GM18511 (cell line): ENCODE results near the gene BCKDK.
"Not testable (repeated sequence)": the region's sequence is repeated elsewhere in the genome, so short reads cannot be mapped to it uniquely, and the experiment has no call there.

Source experiments
- ATAC-seq: cut with Tn5 transposase; IDR thresholded peaks from one replicate; pipeline ENCODE4 v1.9.1; 2021; ENCODE audit warnings: mild to moderate bottlenecking, moderate library complexity; ENCODE audit not compliant: unreplicated experiment

The BCKDK gene

DNA sequence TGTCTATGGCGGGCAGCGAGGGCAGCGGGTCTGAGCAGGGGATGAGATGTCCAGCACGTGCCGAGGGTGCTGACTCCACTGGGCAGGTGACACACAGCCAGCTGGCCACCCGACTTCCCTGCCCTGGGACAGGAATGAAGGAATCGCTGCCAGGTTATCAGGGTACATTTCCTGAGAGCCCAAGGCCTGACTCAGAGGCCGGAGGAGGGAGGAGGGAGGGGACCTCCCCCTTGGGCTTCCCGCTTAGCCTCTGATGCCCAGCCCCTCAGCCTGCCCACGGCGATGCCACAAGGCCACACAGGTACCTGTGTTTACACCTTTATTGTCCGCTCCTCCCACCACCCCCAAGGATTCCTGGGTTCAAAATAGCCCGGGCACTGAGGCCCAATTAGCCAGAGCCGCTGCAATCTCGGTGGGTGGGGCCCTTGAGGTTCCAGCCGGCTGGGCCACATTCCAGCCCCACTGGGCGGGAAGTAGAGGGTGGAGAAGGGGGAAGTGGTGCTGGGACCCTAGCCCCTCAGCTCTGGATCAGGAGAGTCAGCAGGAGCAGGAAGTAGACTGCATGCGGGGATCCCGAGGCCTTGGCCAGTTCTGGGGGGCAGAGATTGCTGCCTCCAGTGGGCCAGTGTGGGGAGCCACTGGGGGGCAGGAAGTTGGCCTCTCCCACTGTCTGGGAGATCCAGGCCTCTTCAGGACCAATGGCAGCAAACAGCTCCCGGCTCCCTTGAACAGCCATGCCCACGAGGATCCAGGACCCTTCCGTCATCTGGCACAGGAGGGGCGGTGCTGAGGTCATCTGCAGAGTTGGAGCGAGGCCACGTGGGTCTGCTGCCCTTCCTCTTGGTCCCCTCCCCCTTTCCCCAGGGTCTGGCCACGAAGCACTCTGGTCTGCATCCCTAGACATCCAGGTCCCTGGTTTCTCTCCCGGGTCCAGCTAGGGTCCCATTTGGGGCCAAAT lies 30.7 kb downstream of the BCKDK start:
- no peak for ATAC-seq

DNA sequence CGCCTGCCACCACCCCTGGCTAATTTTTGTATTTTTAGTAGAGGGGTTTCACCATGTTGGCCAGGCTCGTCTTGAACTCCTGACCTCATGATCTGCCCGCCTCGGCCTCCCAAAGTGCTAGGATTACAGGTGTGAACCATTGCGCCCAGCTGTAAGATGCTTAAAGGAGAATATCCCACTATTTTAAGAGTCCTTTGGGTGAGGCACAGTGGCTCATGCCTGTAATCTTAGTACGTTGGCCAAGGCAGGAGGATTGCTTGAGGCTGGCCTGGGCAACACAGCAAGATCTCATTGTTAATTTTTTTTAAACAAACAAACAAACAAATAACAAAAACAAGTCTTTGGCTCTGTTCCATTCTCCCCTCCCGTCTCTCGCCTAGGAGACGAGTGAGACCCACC lies 32.9 kb downstream of the BCKDK start:
- not testable (repeated sequence) for ATAC-seq

DNA sequence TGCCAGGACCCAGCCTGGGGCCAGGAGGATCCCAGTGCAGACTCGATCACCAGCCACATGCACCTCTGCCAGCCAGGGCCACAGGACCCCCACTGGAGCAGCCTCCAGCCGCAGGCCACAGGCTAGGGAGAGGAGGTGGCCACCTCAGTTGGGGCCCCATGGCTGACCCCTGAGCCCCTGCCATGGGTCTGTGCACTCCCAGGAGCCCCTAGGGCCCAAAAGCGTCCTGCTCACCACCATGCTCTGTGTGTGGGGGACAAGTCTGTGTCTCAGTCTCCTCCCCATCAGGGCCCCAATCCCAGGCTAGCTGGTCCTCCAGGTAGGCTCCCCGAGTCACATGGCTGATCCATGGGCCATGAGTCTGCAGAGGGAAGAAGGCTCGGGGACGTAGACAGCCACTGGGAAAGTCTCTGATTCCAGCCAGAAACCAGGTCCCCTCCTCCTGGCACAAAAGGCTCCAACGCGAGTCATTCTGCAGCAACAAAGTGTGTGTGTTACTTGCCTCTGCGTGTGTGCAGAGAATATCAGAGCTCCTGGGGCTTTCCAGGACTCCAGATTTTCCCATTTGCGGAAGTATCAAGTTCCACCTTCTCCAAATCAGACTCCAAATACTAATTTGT lies 33.4 kb downstream of the BCKDK start:
- ATAC-seq, result peak; percentile 10

DNA sequence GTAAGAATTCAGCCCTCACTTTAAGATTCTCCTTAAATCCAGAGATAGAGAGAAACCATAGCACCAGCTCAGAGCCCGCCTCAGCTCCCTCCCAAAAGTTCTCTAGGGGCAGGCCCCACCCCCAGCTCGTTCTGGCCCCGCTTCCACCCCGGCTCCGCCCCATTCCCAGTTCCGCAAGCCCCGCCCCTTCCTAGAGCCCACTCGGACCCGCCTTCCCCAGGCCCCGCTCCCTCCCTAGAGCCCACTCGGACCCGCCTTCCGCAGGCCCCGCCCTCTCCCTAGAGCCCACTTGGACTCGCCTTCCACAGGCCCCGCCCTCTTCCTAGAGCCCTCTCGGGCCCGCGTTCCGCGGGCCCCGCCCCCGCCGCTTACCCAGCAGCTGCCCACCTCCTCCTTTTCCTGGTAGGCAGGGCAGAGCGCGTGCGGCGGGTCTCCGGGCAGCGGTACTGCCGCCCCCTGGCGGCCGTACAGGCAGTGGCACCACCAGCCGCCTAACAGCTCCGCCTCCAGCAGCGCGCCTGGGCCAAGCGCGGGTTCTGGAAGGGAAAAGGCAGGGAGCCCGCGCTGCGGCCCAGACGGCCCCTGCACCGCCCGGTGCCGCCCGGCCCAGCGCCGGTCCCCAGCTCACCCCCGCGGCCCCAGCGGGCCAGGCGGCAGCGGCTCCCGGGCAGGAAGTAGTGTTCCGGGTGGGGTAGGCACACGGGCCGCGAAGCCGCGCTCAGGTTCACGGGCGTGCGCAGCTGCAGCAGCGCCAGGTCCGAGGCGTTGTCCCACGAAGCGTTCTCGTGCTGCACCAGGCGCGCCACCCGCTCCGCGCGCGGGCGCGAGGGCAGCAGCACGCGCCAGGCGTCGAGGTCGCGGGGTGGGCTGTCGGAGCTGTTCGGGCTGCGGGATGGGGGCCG lies 34.2 kb downstream of the BCKDK start:
- ATAC-seq, result peak; percentile 80

DNA sequence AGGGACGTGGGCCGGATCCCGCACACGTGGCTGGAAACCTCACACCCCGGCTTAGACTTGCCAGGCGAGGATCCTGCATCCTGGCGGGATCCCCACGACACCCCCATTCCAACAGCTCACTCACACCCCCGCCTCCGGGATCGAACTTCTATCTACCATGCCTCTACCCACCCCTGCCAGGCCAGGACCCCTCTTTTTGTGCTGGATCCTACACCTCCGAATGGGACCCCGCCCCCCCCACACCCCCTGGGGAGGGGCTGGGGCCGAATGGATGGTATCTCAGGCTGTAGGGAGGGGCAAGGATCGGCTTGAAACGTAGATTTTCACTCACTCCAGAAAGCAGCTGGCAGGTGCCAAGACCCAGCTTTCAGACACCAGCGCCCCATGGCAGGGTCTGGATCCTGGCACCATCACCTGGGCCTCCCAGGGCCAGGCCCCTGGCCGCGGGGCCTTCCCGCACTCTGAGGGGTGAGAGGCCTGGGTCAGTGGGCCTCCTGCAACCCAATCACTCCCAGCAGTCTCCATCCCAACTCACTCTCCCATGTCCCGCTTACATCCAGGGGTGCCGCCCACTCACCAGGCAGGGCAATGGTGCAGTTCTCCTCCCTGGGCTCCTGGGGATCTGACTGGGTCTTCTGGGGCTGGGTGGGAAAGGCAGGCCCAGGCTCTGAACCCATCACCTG lies 35.0 kb downstream of the BCKDK start:
- no peak for ATAC-seq

DNA sequence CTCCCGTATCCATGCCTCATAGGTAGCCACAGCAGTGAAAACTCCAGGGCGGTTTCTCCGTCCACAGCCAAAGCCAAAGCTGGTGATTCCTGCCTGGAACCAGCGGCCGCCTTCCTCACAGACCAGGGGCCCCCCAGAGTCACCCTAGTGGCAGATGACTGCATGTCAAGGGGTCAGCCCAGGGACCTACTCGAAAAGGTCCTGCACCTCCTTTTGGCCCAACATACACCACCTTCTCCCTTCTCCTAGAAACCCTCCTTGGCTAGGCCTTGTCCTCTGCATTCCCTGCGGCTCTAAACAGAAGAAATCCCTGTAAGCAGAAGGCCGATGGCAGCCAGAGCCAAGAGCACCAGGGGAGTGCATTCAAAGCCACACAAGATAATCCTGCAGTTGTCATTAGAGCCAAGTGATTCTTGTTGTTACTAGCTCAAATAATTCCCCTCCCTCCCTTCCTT lies 35.5 kb downstream of the BCKDK start:
- no peak for ATAC-seq

DNA sequence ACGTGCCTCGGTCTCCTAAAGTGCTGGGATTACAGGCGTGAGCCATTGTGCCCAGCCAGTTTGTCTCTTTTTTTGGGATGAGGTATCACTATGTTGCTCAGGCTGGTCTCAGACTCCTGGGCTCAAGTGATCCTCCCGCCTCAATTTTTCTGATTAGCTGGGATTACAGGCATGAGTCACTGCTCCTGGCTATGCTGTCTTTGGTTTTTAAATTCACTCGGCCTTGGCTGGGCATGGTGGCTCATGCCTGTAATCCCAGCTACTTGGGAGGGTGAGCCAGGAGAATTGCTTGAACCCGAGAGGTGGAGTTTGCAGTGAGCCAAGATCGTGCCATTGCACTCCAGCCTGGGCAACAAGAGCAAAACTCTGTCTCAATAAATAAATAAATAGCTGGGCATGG lies 36.2 kb downstream of the BCKDK start:
- ATAC-seq, result not testable (repeated sequence)

DNA sequence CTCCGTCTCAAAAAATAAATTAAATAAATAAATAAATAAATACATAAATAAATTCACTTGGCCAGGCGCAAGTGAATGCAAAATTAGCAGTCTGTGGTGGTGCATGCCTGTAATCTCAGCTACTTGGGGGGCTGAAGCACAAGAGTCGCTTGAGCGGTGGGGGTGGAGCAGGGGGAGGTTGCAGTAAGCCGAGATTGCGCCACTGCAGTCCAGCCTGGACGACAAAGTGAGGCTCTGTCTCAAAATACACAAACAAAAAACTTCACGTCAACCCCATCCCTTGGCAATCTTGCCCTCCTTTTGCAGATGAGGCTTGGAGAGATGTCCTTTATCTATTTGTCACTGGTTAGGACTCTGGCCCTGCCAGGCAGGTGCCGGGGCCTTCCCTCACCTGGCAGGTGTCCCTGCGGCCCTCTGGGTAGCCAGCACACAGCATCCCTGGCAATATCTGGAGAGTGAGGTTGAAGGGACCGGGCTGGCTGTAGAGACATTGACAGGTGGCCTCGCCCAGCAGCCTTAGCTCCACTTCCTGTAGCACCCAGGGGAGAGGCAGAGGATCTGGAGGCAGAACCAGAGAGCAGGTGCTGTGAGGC lies 37.3 kb downstream of the BCKDK start:
- ATAC-seq, result no peak

DNA sequence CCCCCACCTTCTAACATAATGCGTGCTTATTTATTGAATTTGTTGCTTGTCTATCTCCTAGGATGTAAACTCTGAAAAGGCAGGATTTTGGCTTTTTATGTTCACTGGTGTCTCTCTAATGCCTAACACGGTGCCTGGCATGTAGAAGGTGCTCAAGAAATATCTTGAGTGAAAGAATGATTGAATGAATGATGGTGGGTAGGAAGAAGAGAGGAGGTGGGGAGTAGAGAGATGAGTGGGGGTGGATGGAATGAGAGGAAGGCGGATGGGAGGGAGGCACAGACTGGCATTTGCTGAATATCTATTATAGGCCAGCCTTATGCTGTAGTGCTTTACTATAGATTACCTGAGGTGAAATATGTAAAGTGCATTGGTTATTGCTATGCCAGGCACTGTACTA lies 39.4 kb downstream of the BCKDK start:
- no peak for ATAC-seq

DNA sequence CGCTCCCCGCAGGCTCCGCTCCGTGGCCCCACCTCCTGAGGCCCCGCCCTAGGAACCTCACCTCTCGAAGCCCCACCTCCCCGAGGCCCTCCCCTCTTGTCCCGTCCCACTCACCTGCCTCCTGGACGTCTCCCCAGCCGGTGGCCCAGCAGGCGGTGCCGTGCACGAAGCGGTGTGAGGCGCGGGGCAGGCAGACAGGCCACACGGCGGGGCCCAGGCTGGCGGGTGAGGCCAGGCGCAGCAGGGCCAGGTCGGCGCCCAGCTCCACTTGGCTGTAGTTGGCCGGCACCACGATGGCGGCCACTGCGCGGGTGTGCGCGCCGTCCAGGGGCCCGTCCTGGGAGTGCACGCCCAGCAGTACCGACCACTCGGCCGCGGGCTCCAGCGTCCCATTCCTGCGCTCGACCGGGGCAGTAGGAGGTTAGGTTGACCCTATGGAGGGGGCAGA lies 40.1 kb downstream of the BCKDK start:
- ATAC-seq, result no peak

DNA sequence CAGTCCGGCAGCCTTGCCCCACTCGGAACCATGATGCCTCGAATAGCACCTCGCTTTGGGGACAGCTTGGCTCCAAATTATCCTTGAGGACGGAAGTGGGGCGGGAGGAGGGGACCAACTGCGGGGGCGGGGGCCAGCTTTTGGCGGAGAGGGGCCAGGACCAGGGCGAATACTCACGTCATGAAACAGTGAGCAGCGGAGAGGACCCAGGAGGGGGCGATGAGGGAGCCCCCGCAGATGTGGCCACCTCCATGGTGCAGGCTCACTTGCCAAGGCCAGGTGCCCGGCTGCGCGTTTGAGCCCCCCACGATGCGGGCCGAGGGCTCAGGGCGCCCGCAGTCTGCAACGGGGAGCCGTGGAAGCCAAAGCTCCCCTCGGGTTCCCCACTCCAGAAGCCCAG lies 40.7 kb downstream of the BCKDK start:
- ATAC-seq, result no peak

DNA sequence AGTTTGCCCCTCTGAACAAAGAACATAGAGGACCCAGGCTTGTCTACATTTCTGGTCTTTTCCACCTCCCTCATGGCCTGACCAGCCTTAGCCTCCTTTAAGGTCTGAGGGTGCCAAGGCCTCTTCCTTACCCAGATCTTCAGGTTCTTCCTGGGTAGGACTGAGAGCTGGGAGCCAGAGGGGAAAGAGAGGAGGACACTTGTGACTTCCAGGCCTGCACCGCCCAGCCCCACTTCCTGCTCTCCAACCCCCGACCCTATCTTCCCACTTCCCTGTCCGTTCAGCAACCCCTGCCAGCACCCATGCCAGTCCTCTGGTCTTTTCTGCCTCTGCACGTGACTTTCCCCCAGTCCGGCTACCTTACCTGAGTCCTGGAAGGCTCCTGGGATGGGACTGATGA lies 41.1 kb downstream of the BCKDK start:
- ATAC-seq, result no peak

DNA sequence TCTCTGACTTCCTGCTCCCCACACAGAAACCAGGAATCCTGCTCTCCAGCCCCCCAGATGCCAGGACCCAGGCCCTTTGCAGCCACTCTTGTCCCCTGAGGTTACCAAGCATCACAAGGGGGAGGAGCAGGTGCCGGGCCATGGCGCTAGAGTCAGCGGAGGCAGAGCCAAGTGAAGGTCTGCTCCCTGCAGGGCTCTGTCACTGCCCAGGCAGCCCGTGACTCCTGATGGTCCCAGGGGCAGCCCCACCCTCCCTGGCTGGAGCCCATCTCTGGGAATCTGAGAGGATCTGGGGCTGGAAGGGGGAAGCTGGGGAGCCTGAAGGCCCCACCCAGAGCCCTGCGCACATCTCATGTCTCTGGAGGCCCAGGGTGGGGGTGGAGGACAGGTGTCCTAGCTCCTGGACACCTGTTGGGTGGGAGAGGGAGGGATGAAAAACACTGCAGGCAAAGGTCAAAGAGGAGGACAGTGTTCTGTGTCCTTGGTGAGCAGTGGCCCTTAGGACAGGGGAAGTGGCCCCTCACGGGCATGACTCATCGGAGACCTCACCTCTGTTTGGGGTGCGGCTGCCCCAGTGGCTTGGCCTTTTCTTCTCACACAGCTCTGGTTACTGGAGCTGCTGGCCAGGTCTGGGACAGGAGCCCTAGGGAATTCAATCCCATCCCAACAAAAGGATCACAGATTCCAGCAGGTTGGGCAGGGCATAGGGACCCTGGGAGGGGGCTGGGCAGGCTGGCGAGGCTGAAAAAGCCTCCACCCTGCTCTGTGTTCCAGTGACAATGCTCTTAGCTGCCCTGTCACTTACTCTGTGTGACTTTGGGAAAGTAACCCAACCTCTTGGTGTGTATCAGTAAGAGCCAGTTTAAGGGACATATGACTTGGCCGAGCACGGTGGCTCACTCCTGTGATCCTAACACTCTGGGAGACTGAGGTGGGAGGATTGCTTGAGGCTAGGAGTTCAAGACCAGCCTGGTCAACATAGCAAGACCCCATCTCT lies 42.0 kb downstream of the BCKDK start, which contains the start of gene PRSS36:
TSS of gene PRSS36 (minus strand) at position 173 of the 997 bp plus-strand sequence. CDS start at position 142, 31 bp downstream.
- no peak for ATAC-seq

DNA sequence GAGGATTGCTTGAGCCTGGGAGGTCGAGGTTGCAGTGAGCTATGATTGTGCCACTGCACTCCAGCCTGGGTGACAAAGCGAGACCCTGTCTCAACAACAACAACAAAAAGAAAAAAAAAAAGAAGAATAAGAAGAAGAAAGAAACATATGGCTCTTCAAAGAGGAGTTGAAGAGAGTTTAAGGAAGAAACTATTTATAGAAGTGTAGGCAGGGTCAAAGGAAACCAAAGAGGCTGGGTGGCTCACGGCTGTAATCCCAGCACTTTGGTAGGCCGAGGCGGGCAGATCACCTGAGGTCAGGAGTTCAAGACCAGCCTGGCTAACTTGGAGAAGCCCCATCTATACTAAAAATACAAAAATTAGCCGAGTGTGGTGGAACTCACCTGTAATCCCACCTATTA lies 42.8 kb downstream of the BCKDK start:
- ATAC-seq, result not testable (repeated sequence)

DNA sequence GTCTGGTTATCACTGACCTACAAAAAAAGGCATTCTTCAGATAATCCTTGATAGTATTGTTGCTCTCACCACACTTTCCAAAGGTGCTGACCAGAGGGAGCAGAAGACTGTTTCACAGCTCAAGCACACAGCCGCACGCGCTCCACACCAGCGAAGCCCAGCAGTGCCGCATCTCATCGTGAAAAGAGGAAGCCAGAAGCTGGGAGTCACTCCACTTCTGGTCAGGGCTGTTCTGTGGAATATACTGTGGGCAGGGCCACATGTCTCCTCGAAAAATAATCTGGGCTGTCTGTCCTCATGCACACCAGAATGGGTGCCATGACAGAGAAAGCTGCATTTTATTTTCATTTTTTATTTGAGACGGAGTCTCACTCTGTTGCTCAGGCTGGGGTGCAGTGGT lies 49.0 kb downstream of the BCKDK start:
- no peak for ATAC-seq
